DND-41 (cell line): ENCODE measurements around the gene UTP15.

Source experiments
- ATAC-seq: fragments of 200-7000 bp; cut with Tn5 transposase; 3 replicates; pipeline ENCODE4 v1.9.1; 2021; ENCODE audit warnings: low read depth; ENCODE audit not compliant: insufficient read depth
- DNase-seq: peaks from one replicate; pipeline ENCODE4 v3.0.0-alpha.2; 2020
- H2AFZ ChIP-seq: 2 replicates; pipeline ENCODE4 v1.6.0; 2012; ENCODE audit warnings: low read depth, low read length
- H3K27ac ChIP-seq: 2 replicates; pipeline ENCODE4 v1.5.1; 2012; ENCODE audit warnings: low read length, inconsistent platforms
- H3K27me3 ChIP-seq: fragments of 200-600 bp; sonication (generic); 2 replicates; pipeline ENCODE4 v1.6.0; 2012; ENCODE audit warnings: low read length, mild to moderate bottlenecking, inconsistent platforms; ENCODE audit not compliant: insufficient read depth, poor library complexity
- H3K36me3 ChIP-seq: 2 replicates; pipeline ENCODE4 v1.5.1; 2012; ENCODE audit warnings: low read length, inconsistent platforms; ENCODE audit not compliant: insufficient read depth
- H3K4me1 ChIP-seq: 2 replicates; pipeline ENCODE4 v1.5.1; 2012; ENCODE audit warnings: mild to moderate bottlenecking, low read length; ENCODE audit not compliant: insufficient read depth
- H3K4me2 ChIP-seq: 2 replicates; pipeline ENCODE4 v1.6.0; 2012; ENCODE audit warnings: mild to moderate bottlenecking, moderate library complexity, low read length, inconsistent platforms; ENCODE audit not compliant: insufficient read depth
- H3K4me3 ChIP-seq, 2 experiments: fragments of 200-600 bp in 1 of 2; shearing (Covaris generic) in 1 of 2; 2 replicates each; pipeline ENCODE4 v1.5.1; 2012 to 2016; ENCODE audit warnings: inconsistent platforms in 2 of 2, low read length in 2 of 2, mild to moderate bottlenecking in 2 of 2, low read depth in 1 of 2, moderate library complexity in 1 of 2
- H3K79me2 ChIP-seq: 2 replicates; pipeline ENCODE4 v1.6.0; 2012; ENCODE audit warnings: low read length, inconsistent platforms; ENCODE audit not compliant: insufficient read depth
- H3K9ac ChIP-seq: 2 replicates; pipeline ENCODE4 v1.6.0; 2012; ENCODE audit warnings: low read depth, mild to moderate bottlenecking, inconsistent platforms, low read length, moderate library complexity
- H3K9me3 ChIP-seq: 2 replicates; pipeline ENCODE4 v1.5.1; 2012; ENCODE audit warnings: low read length, moderate library complexity, mild to moderate bottlenecking, inconsistent platforms; ENCODE audit not compliant: insufficient read depth, severe bottlenecking
- H4K20me1 ChIP-seq: 2 replicates; pipeline ENCODE4 v1.6.0; 2012; ENCODE audit warnings: low read length; ENCODE audit not compliant: insufficient read depth
- CTCF ChIP-seq: IDR thresholded peaks from 2 replicates; pipeline ENCODE4 v1.5.1; 2012; ENCODE audit warnings: borderline replicate concordance, low read length, moderate library complexity, mild to moderate bottlenecking; ENCODE audit not compliant: poor library complexity, severe bottlenecking; ENCODE audit errors: extremely low read depth
- EZH2 ChIP-seq: IDR thresholded peaks from 3 replicates; pipeline ENCODE4 v1.6.1; 2012; ENCODE audit warnings: borderline replicate concordance, low read depth, mild to moderate bottlenecking, moderate library complexity, low read length, inconsistent platforms; ENCODE audit not compliant: severe bottlenecking

Gene UTP15

GRCh38 chr5:73617510-73618279 lies 52.2 kb downstream of the UTP15 start:
- no peaks in the 10 kb centered on the region for H3K36me3 ChIP-seq
- ATAC-seq (no peak), DNase-seq (no peak)
- no peak overlapping the region for H3K9ac ChIP-seq
- H3K4me2 ChIP-seq = no peak overlapping the region
- no peak for TF ChIP-seq EZH2
- TF ChIP-seq CTCF = no peak
- no peaks in the 10 kb centered on the region for H3K79me2 ChIP-seq
- no peaks in the 10 kb centered on the region for H3K4me1 ChIP-seq
- no peak overlapping the region for H2AFZ ChIP-seq
- H4K20me1 ChIP-seq = no peaks in the 10 kb centered on the region
- no peak overlapping the region for H3K27ac ChIP-seq
- no peak overlapping the region for H3K4me3 ChIP-seq
- no peaks in the 10 kb centered on the region for H3K9me3 ChIP-seq
- peaks cover under 1% of the 10 kb centered on the region for H3K27me3 ChIP-seq

- H3K79me2 ChIP-seq = no peaks in the 10 kb centered on the region
- no peak for TF ChIP-seq EZH2
- no peak for TF ChIP-seq CTCF
- DNase-seq (no peak), ATAC-seq (no peak)
- H4K20me1 ChIP-seq = no peaks in the 10 kb centered on the region
- no peaks in the 10 kb centered on the region for H3K36me3 ChIP-seq
- H3K27ac ChIP-seq = no peak overlapping the region
- H3K9ac ChIP-seq = no peak overlapping the region
- H2AFZ ChIP-seq = no peak overlapping the region
- no peaks in the 10 kb centered on the region for H3K27me3 ChIP-seq
- no peaks in the 10 kb centered on the region for H3K9me3 ChIP-seq
- H3K4me3 ChIP-seq = no peak overlapping the region
- no peaks in the 10 kb centered on the region for H3K4me1 ChIP-seq
- H3K4me2 ChIP-seq = no peak overlapping the region
Observed at GRCh38 chr5:73619606-73620333, 54.2 kb downstream of the UTP15 start.

GRCh38 chr5:73620334-73620687 lies 54.8 kb downstream of the UTP15 start:
- no peaks in the 10 kb centered on the region for H3K79me2 ChIP-seq
- no peaks in the 10 kb centered on the region for H4K20me1 ChIP-seq
- H2AFZ ChIP-seq = no peak overlapping the region
- H3K4me1 ChIP-seq = no peaks in the 10 kb centered on the region
- H3K4me3 ChIP-seq = no peak overlapping the region
- no peaks in the 10 kb centered on the region for H3K36me3 ChIP-seq
- H3K27ac ChIP-seq = no peak overlapping the region
- no peaks in the 10 kb centered on the region for H3K27me3 ChIP-seq
- H3K9me3 ChIP-seq = no peaks in the 10 kb centered on the region
- TF ChIP-seq CTCF (no peak), EZH2 (no peak)
- no peak overlapping the region for H3K9ac ChIP-seq
- DNase-seq (no peak), ATAC-seq (no peak)
- no peak overlapping the region for H3K4me2 ChIP-seq
